Progenitor cell of endocrine pancreas (in vitro differentiated cells): ENCODE data around the gene ITGB3. TPM values are rescaled to one million over a fixed set of nuclear protein-coding genes. Genes with fewer than 3 reads are reported as not detected.

Experiments used
- DNase-seq: peaks from one replicate; pipeline ENCODE4 v3.0.0; 2021; ENCODE audit warnings: low spot score; ENCODE audit not compliant: unreplicated experiment
- H3K27ac Mint-ChIP-seq: 2 replicates; pipeline ENCODE4 v1.8.0; 2021; ENCODE audit warnings: mild to moderate bottlenecking, moderate library complexity, mixed read lengths
- H3K27me3 Mint-ChIP-seq: 2 replicates; pipeline ENCODE4 v1.8.0; 2021; ENCODE audit warnings: mixed read lengths
- H3K36me3 Mint-ChIP-seq: 2 replicates; pipeline ENCODE4 v1.8.0; 2022; ENCODE audit warnings: mixed read lengths; ENCODE audit not compliant: insufficient read depth
- H3K4me1 Mint-ChIP-seq: 2 replicates; pipeline ENCODE4 v1.8.0; 2021; ENCODE audit warnings: low read depth, mixed read lengths
- H3K4me3 Mint-ChIP-seq: 2 replicates; pipeline ENCODE4 v1.8.0; 2021; ENCODE audit warnings: low read depth, mild to moderate bottlenecking, moderate library complexity, mixed read lengths
- H3K9me3 Mint-ChIP-seq: 2 replicates; pipeline ENCODE4 v1.8.0; 2021; ENCODE audit warnings: low read depth, mixed read lengths
- CTCF ChIP-seq: fragments of 200-600 bp; sonication (generic); IDR thresholded peaks from one replicate; pipeline ENCODE4 v1.5.0; 2021; ENCODE audit warnings: antibody characterized with exemption, mild to moderate bottlenecking; ENCODE audit not compliant: unreplicated experiment
- total RNA-seq: library from RNA; stranded (reverse); gene quantifications from 2 replicates; pipeline ENCODE4 v1.2.1, GENCODE V29; 2021

The ITGB3 gene
- total RNA-seq, 1 donor from 2014 or later: not detected

DNA sequence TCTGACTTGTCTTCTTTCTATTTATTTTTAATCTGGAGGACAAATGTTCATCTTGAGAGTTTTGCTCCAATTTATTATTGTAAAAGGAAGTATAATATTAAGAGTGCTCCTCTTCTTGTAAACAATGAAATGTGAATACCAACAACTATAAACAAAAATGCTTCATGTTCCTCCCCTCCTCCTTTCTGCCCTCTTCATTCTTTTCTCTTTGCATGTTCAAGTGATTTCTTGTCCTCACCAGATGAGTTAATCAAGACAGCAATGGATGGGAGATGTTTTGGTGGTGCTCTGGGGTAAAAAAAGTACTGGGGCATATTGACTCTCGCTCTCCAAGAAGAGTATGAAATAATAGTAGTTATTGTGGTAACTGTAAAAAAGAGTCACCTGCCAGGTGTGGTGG lies 24.3 kb downstream of the ITGB3 start:
- Mint-ChIP-seq H3K27me3 (peaks cover 6% of the 10 kb centered on the region), H3K9me3 (no peaks in the 10 kb centered on the region), H3K4me1 (peaks cover 14% of the 10 kb centered on the region), H3K27ac (no peak overlapping the region), H3K4me3 (no peak overlapping the region), H3K36me3 (no peaks in the 10 kb centered on the region)
- TF ChIP-seq CTCF: no peak
- DNase-seq: no peak

GRCh38 chr17:47278561-47278960 lies 24.9 kb downstream of the ITGB3 start:
- no peaks in the 10 kb centered on the region for H3K36me3 Mint-ChIP-seq
- DNase-seq: no peak
- H3K9me3 Mint-ChIP-seq: no peaks in the 10 kb centered on the region
- TF ChIP-seq CTCF: no peak
- peaks cover 6% of the 10 kb centered on the region for H3K27me3 Mint-ChIP-seq
- H3K4me3 Mint-ChIP-seq: no peak overlapping the region
- no peak overlapping the region for H3K27ac Mint-ChIP-seq
- peaks cover 14% of the 10 kb centered on the region for H3K4me1 Mint-ChIP-seq

DNA sequence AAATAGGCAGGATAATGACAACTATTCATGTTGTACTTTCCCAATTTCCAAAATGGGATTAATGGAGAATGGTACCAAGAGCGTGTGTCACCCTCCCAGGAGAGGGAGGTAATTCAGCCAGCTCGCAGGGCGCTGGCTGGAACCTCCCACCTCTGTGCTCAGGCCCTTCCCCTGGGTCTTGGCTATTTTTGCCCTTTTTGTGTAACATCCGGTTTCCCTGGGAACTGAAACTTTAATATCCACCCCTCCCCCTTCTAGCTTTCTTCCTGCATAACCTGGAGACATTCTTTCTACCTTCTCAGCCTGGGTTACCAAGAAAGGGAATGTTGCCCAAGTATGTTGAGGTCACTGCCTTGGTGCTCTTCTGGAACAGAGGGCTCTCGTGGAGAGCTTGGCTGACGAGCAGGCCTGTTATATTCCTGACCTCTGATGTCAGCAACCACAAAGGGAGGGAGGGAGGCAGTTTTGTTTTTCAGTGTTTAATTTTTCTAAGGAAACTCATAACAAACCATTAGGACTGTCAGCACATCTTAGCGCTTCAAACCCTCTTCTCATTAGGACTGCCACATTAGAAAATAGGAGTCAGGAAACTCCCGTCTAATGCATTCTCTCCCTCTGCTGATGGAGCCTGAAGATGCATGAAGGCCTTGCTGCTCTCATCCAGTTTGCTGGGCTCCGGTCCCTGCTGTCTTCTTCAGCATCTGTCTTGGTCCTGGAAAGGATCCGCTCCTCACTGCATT lies 25.6 kb downstream of the ITGB3 start:
- Mint-ChIP-seq H3K4me3 (no peak overlapping the region), H3K9me3 (no peaks in the 10 kb centered on the region), H3K36me3 (no peaks in the 10 kb centered on the region), H3K27ac (no peak overlapping the region), H3K4me1 (peaks cover 14% of the 10 kb centered on the region), H3K27me3 (peaks cover 3% of the 10 kb centered on the region)
- no peak for TF ChIP-seq CTCF
- DNase-seq: no peak

DNA sequence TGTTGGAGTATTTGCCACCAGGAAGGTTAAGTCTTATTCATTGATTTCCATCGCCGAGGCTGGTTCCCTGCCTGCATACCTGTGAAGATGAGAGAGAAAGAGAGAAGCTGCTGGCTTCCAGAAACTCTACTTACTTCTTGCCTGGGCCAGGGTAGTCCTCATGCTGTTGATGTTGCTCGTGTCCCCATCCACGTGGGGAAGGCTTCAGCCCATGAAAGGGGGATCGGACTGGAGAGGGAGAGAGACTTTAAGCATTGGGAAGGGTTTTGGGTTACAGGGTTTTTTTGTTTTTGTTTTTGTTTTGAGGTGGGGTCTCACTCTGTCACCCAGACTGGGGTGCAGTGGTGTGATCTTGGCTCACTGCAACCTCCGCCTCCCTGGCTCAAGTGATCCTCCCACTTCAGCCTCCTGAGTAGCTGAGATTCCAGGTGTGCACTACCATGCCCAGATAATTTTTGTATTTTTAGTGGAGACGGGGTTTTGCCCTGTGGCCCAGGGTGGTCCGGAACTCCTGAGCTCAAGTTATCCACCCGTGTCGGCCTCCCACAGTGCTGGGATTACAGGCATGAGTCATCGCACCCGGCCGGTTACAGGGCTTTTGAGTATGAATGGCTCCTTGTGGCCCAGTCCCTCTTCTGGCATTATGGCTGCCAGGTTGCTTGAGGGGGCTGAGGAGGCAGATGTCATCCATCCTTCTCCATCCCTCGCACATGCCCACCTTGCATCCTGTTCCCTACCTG lies 26.6 kb downstream of the ITGB3 start:
- TF ChIP-seq CTCF: no peak
- peaks cover 11% of the 10 kb centered on the region for H3K4me1 Mint-ChIP-seq
- no peak for DNase-seq
- H3K9me3 Mint-ChIP-seq: no peaks in the 10 kb centered on the region
- peaks cover 2% of the 10 kb centered on the region for H3K27me3 Mint-ChIP-seq
- no peak overlapping the region for H3K4me3 Mint-ChIP-seq
- H3K27ac Mint-ChIP-seq: no peak overlapping the region
- H3K36me3 Mint-ChIP-seq: no peaks in the 10 kb centered on the region

DNA sequence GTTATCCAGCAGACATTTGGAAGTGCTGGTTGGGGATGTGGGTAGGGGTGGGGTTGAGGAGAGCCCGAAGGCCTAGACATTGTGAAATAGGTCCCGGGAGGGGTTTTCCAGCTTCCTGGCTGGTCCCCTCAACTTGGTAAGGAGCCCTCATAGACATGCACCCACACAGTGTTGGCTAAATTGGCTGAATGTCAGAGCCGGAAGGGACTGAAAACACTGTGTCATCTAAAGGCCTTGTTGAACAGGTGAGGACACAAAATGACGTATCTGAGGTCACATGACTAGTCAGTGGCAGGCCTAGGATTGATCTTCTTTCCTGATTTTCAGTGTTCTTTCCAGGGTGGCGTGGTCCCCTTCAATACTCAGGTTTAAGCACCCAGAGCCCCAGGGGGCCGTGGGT lies 27.6 kb downstream of the ITGB3 start:
- no peaks in the 10 kb centered on the region for H3K9me3 Mint-ChIP-seq
- H3K4me3 Mint-ChIP-seq: no peak overlapping the region
- no peak for DNase-seq
- H3K27ac Mint-ChIP-seq: no peak overlapping the region
- TF ChIP-seq CTCF: no peak
- H3K27me3 Mint-ChIP-seq: peaks cover 2% of the 10 kb centered on the region
- H3K4me1 Mint-ChIP-seq: peaks cover 6% of the 10 kb centered on the region
- no peaks in the 10 kb centered on the region for H3K36me3 Mint-ChIP-seq
